ENCODE measurements around the gene SMAD6.

The SMAD6 gene

DNA sequence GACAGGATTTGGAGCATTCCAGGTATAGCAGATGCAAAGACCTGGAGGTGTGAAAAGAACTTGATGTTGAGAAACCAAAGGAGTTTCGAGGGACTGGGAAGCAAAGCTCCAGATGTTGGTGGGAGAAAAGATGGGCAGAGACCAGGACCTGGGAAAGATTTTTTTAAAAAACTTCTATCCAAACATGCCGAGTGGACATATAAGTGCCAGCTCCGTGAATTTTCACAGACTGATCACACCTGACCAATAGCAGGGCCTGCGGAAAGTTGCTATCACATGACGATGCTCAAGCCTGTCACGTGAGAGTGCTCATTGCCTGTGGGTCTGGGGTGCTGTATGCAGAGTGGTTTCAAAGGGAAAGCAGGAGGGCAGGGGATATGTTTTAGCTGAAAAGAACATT, 19.9 kb downstream of the SMAD6 start:
- no peak for DNase-seq

DNA sequence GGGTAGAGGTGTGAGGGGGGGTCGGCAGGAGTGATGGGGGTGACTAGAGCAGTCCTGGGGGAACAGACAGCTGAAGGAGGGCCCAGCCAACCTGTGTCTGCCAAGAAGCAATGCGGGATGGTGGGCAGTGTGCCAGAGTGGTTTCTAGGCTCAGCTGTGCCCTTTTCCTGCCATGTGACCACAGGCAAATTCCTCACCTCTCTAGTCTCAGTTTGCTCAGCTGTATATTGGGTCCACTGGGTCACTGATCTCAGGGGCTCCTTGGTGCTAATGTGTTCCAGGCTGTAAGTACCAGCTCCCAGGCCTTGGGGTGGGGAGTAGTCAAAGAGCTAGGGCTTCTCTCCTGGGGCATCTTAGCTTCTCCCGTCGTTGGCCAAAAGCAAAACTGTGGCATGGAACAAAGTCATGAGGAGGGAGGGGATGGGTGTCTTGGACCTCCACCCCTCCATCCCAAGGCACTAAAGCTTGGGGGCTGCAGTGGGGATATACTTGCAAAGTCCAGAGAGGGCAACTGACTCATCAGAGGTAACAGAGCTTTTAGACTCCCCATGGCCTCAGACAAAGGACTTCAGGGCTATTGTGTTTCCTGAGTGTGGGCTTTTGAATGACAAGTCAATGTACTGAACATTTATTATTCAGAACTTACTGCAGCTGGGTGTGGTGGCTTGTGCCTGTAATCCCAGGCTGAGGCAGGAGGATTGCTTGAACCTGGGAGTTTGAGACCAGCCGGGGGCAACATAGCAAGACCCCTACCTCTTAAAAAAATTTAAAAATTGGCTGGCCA, 20.9 kb downstream of the SMAD6 start:
- no peak for DNase-seq

DNA sequence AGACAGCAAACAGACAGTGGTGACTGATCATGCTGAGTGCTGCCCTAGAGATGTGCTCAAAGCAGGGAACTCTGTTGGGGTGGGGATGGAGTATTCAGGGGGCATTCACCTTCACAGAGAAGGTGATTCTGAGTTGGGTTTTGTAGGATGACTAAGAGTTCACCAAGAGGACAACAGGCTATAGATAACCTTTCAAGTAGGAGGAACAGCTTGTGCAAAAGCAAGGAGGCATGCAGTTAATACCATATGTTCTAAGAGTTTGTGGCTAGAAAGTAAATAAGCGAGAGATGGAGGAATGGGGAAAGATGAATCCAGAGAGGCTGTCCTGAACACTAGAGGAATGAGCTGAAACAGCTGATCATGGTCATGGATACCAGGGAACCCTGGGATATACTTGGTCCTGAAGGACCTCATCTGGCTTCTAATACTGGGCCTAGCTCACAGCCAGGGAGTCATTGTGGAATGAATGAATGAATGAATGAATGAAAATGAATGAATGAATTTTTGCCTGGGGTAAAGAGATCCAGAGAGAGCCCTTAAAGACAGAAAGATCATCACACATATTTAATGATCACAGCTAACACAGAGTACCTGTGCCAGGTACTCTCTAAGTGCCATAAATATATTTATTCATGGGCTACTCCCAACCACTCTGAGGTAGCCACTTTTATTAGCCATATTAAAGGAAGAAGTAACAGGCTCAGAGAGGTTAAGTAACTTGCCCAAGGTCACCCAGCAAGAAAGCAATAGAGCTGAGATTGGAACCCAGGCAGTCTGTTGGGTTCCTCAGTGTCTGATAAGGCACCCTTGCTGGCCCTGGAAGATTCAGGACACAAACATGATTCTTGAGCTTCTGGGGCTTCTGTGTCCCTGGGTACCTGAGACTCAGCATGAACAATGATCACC, 22.0 kb downstream of the SMAD6 start:
- DNase-seq = no peak

DNA sequence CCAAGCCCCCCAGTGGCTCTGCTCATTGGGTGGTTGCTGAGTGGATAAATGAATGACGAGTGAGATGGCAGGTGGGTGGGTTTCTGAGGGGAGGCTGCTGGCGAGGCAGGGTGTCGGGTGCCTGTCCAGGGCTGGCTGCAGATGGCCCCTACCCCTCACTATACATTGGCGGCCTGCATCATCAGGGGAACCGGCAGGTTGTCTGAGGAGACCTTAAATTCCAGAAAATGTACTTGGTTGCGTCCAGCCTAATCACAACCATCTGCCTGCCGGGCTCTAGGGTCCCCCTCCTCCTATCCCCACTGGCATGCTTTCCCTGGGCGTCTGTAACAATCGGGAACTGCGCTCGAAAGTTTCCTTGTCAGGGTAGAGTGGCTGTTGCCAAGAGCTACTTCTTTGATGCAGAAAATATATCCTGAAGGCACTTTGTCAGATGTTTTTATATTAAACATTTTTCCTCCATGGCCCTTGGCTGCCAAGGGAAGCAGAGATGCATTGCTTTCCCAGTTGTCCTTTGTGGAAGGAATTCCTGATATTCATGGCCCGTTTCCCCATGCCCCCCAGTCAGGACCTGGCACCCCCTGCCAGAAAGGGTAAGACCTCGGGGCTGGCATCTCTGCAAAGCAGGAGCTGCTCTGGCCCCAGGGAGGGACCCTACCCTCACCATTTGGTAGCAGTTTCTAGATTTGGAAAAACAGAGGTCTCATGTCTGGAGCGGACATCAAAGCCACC, 22.9 kb downstream of the SMAD6 start:
- no peak for DNase-seq

DNA sequence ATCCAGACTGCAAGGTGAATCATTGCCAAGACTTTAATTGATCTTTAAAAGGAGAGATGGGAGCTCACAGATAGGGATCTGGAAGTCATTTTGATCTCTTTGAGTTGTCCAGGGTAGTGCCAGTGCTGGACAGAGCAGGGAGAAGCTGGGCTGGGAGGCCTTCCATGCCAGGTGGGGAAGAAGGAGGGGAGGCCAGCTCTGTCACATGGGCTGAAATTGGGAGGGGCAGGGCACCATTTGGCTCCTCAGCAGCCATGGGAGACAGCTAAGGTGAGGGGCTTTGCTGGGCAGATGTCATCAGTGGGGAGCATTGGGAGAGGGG, 23.4 kb downstream of the SMAD6 start:
- DNase-seq = no peak

DNA sequence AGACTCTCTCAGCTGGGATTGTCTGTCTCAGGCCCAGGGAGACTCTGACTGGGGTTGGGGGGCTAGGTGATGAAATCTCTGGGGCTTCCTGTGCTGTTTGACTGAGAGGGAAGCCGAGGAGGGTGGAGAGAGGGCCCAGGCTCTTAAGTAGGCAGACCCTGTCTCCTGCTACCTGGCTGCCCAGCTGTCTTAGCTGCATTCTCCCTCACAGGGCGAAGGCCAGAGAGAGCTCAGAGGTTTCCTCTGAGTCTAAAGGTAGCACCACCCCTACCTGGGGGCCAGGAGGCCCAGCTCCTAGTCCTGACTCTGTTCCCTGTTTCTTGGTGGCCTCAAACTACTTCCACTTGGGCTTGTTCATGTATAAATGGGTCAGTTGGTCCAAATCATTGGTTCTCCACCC, 24.4 kb downstream of the SMAD6 start:
- no peak for DNase-seq

DNA sequence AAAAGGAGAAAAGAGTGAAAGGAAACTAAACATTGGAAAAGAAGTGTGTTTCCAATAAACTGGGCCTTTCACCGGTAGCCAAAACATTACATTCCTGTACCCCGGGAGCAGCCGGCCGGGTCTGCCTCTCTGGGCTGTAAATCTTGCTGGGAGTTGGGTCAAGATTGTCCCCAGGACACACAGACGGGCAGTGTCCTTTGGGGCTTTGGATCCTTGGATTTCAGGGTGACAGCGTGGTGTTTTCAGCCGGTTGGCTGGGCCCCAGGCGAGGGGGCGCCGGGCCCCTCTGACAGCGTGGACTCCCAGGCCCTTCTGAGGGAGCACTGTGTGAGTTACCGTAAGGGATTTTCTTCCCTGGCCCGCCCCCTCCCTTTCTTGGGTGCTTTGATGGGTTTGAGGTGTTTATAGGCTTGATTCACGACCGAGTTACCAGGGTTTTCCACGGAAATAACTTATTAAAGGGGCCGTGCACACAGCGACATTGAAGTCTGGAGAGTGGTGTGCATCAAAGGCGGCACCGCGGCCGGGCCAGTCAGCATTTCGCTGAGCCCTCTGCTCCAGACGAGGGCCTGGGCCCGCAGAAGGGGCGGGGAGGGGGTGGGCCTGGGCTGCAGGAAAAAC, 27.4 kb downstream of the SMAD6 start:
- no peak for DNase-seq

DNA sequence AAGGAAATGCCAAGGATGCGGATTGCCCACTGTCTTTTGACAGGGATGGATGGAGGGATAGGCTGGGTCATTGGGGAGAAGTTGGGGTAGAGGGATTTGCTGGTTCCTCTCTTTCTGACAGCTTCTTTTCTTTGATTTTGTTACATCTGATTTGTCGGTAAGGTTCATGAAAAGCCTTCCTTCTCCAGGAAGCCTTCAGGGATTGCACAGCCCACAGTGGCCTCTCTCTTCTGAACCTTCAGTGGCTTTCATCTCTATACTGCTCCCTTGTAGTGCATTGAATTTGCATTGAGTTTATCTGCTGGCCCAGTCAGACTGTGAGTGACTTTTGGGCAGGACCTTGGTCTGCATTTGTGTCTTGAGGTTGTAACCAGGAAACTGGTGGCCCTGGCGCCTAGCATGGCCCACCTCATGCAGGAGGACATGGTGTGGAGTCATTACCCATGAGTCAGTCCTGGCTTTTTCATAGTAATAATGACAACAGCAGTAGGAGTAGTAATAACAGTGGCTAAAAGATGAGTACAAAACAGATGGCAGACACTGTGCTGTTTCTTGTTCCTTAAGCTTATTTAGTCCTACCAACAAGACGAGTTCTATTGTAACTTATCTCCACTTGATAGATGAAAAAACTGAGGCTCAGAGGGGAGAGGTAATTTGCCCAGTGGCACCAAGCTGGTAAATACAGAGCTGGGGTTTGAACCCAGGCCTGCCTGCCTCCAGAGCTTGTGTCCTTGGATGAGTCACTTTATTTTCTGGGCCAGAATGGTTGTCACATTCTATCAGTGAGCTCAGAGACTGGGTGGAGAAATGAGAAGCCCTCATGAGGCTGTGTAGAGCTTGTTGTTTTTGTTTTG, 28.4 kb downstream of the SMAD6 start:
- no peak for DNase-seq

DNA sequence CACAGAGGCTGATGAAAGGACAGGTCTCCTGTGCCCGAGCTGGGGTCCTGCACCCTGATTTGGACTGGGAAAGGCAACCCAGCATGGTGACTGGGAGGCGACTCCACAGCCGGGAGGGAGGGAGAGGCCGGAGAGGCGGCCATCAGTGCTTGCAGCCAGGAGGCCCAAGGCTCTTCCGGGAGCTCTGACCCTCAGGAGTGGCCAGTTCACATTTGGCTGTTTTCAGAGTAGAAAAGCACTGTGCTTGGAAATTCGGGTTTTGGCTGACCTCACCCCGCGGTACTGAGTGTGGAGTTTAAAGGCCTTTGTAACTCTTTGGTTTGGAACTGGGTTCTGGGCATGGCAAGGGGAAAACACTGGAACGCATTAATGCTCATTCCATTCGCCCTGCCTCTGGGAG, 31.9 kb downstream of the SMAD6 start:
- no peak for DNase-seq

DNA sequence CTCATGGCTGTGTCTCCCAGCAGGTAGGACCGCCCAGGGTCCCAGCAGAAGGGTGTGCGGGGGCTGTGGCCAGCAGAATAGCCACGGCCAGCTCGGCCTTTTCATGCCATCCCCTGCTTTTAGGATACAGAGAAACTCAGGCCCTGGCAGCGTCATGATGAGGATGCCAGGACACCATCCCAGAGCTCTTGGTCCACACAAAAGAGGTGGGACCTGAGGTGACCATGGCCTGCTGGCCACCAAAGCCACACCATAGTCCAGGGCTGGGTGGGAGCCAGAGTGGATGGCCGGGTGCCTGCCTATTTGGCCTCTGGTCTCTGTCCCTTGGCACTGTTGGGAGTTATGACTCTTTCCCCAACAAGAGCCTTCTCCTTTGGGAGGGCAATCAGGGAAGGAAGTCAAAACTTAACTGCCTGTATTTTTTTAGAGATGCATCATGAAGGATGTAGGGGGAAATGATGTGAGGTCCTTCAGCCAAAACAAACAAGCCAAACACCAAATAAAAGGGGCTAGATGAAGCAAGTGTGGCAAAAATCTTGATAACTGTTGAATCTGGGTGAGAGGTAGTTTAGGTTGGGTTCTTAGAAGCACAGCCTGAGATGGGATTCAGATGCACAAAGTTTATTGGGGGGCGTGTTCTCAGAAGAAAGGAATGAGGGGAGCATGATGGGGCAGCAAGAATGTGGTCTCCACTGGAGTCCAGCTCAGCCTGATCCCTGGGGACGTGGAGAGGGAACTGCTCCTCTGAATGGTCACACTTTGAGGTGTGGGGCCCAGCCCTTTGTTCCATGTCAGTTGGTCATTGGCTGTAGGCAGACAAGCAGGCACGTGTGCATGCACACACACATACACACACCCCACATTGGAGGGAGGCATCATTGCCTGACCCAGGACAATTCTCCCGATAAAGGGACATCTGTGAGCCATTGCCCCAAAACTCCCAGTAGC, 33.2 kb downstream of the SMAD6 start:
- no peak for DNase-seq

DNA sequence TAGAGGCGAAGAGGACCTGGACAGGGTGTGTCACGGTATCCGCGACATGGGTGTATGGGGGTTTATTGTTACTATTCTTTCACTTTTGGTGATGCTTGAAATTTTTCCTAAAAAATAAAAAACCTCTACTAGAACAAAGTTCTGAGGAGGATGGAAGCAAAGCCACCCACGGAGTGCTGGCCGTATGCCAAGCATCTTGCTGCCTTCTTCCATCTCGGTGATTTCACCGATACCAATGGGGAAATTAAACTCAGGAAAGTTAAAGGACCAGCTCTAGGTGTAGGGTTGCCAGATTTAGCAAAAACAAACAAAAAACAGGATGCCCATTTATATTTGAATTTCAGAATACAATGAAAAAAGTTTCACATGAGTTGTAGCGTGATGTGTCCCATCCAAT, 33.9 kb downstream of the SMAD6 start:
- no peak for DNase-seq

DNA sequence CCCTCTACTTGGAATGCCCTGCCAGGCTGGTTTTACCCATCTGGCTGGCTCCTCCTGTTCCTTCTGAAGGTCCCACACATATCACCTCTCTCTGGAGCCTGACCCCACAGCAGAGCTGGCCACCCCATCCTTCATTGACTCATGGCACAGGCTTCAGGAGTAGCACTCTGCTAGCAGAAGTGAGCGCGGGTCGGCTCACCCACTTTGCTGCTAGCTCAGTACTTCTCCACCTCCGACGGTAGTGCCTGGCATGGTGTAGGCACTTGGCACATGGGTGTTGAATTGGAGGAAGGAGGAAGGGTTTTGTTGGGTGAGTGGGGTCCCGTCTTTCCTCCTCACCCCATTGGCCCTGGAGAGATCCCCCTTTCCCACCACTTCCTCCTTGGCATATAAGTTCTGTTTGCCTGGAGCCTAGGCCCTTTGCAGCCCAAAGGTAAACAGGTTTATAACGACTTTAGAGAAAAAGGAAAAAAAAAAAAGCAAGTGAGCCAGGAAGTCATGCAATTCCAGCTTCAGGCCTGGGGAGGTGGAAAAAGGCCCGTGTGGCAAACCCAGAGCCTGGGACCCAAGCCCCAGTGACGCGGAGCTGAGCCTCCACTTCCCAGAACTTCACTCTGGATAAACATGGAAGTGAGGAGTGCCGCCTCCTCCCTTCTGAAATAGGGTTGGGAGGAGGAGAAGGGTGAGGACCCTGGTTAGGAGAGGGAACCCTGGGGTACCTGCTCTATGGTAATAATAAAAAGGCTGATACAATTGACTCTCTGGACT, 35.4 kb downstream of the SMAD6 start:
- no peak for DNase-seq

DNA sequence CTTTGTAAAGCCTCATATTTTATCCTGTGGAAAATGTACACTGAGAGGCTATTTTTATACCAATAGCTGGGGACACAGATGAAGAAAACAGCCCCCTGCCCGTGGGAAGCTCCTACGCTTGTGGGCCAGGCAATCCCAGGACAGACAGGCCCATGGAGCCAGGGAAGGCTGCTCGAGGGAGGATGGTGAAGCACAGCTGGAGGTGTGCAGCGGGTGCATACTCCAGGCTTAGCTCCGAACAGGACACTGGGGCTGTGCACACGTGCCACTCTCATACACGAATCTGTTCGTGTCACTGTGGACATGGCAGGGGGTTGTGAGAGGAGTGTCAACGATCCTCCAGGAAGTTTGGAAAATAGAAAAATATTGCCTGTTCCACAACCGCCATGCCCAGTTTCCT, 36.1 kb downstream of the SMAD6 start:
- DNase-seq = no peak

DNA sequence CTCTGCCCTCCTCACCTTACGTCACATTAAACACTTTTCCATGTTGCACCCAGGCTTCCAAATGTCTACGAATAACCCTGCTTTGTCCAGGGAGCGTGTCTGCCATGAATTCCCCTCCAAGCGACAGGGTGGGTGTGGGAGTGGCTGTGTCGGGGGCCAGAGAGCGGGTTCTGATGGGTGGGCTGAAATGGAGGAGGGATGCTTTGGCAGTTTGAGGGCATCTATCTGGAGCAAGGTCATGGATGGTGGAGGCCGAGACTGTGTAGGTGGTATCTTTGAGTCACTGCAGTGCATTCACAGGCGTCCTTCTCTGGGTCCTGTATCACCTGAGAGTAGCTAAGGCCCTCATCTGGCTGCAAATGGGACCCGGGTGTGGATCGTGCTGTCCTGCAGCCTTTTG, 36.6 kb downstream of the SMAD6 start:
- DNase-seq = no peak

DNA sequence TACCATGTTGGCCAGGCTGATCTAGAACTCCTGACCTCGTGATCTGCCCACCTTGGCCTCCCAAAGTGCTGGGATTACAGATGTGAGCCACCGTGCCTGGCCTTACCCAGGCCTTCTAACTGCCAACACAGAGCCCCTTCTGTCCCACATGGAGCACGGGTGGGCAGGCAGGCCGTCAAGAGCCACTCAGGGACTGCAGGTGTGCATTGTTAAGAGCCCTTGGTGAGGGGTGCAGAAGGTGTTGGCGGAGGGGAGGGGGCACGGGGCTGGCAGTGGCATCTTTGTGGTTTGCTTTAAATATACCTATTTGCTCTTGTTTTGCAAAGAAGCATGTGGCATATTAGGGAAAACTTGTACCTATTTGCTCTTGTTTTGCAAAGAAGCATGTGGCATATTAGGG, 37.3 kb downstream of the SMAD6 start:
- no peak for DNase-seq

DNA sequence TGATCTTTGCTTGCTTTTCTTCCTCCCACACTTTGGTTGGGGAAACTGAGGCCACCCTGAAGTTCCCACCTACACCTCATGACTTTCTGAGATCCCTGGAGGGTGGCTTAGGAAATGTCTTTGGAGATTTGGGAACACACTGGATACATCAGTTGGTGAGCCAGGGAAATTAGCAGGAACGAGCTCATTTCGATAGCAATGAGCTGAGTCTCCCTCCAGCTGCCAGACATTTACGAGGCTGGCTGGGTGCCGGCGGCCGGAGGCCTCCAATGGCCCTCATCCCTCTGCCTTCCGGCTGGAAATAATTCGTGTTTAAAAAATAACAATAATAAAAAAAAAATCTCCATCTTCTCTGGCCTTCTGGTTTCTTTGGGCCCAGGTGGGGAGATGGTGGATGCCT, 38.8 kb downstream of the SMAD6 start:
- no peak for DNase-seq

DNA sequence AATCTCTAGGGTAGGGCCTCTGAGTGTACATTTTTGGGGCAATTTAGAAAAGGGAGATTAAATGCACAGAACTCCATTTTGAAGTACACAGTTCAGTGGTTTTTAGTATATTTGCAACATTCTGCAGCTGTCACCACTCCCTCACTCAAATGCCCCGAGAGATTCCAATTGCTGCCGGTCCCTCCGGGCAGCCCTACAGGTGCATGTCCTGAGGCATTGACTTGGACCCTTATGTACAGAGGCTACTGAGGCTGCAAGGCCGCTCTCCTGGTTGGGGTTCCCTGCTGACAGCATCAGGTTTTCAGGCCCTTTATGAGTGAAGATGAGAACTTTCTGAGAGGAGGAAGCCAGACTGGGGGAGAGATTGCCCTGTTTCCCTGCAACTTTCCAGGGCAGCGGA, 39.6 kb downstream of the SMAD6 start:
- no peak for DNase-seq

DNA sequence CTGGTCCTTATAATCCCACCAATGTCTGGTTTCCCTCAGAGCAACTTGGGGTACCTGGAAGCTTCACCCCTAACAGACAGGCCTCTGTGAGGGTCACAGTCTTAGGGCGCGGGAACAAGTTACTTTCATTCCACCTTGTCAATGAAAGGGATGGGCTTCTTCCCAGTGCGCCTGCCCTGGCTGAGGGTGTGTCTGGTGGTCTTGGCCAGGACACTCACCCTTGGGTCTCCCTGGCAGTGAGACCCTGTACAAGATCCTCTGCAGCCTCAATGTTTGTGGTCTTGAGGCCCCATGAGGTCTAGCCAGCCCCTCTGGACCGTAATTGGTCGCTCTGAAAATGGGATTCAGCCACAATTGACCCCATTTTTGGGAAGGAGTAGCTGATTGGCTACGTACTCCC, 40.2 kb downstream of the SMAD6 start:
- no peak for DNase-seq

DNA sequence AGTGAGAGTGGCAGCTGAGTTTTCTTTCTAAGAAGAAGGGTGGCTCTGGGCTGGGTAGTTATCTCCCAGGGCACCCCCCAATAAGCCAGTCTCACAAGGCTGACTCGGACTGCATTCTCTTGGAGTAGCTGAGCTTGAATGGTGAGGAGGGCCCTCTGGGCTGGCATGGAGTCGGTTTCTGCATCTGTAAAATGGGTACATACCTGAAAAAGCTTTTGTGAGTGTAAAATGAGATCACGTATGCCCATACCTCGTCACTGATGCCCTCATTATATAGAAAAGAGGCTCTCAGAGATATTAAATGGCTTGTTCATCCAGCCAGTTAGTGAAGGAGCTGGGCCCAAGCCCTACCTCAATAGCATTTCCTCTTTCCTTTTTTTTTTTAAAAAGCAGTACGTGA, 41.2 kb downstream of the SMAD6 start:
- DNase-seq = no peak

All from cortex of kidney (tissue), 1 donor.